ENCODE measurements around the gene LAPTM4A.

Gene LAPTM4A

GRCh38 chr2:20015482-20016083 is 35.8 kb downstream of the LAPTM4A start:
- peak; percentile 40 for DNase-seq

DNA sequence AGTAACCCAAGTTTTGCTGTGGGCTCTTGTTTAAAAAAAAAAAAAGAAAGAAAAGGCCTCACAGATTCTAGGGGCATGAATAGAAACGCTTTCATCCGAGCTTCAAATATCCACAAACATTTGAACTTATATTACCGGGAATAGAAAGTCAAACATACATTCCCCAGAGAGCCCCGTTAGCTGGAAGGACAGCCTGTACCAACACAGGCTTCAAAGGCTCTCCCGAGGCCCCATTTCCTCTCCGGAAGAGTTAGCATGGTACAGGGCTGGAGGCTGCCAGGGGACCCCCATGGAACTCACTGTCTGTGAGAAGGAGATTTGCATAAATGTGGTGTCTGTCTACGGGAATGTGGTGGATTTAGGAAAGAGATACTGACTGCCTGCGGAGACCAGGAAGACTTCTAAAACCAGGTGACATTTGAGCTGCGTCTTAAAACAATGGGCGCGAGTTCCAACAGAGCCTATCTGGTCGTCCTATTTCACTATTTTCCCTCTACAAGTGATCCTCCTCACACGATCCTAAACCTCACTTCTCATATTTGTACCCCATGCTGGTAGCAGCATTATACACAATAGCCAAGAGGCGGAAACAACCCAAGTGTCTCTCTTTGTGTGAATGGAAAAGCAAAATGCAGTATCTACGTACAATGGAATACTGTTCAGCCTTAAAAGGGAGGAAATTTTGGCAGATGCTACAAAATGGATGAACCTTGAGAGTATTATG is 38.1 kb downstream of the LAPTM4A start:
- no peak for DNase-seq

- peak; percentile 7 for DNase-seq
Measured at GRCh38 chr2:20012282-20013125, 38.9 kb downstream of the LAPTM4A start, which contains the start of gene MATN3. TSS of gene MATN3 (minus strand) at chr2:20012668. CDS start at chr2:20012631, 37 bp downstream.

DNA sequence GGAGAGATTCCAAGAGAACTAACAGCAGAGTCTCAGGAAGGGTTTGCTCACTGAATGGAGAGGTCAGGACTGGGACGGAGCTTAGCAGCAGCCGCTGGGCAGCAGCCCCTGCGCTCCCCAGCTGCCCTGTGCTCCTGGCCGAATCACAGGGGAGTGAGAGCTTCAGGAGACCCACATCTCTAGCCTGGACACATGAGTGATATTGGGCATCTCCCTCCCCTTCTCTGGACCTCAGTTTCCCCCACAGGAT is 39.5 kb downstream of the LAPTM4A start:
- DNase-seq: no peak

DNA sequence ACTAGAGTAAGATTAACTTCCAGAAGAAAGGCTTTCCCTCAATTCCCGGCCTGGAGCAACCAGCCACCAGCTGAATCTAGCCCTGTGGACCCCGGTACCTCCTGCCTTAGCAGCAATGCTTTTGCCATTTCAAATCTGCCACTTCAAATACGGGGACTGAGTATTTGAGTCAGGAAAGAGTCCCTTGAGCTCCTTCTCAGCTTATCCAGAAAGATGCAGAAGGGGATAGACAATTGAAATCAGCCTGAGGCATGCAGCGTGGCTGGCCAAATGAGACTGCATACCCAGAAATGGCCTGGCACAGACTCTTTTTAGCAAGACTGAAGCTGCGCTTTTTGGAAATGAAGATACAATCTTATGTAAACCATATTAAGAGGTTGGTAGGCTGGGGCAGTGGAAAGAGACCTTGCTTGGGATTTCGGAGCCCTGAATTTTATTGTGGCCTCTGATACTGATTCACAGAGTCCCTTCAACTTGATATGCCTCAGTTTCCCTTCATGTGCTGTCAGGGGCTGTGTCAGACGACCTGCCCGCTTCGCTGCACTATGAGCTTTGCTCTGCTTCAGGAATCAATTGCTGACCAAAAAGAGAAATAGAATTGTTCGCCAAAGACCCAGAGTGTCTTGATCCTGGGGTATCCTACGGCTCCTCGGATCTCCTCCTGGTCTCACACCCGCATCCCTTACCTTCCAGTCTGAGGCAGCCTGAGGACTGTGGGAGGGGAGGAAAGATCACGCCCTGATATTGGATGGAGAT is 40.0 kb downstream of the LAPTM4A start:
- DNase-seq: no peak

- no peak for DNase-seq
Measured at GRCh38 chr2:20008703-20009102, 42.7 kb downstream of the LAPTM4A start.

DNA sequence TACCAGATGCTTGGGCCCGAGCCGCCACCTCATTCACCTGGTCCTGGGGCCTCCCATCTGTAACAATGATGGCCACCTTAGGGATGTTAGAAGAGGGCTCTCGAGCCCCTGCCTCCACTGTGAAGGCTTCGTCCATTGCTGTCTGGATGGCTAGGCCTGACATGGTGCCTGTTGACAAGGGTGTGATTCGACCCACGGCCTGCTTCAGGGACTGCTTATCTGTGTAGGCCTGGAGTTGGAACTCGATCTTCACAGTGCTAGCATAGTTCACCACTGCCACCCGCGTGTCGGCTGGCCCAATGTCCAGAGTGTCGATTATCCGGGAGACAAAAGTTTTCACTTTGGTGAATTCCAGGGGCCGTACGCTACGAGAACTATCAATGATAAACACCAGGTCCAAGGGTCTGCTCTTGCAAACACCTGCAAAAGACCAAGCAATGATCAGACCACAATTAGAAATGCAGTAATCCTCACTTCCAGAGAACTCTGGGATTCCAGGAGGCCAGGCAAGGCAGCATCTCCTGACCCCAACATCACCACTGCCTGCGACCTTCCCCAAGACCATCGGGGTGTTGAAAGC is 45.4 kb downstream of the LAPTM4A start:
- no peak for DNase-seq

GRCh38 chr2:20005067-20005627 is 46.3 kb downstream of the LAPTM4A start:
- DNase-seq: no peak

DNA sequence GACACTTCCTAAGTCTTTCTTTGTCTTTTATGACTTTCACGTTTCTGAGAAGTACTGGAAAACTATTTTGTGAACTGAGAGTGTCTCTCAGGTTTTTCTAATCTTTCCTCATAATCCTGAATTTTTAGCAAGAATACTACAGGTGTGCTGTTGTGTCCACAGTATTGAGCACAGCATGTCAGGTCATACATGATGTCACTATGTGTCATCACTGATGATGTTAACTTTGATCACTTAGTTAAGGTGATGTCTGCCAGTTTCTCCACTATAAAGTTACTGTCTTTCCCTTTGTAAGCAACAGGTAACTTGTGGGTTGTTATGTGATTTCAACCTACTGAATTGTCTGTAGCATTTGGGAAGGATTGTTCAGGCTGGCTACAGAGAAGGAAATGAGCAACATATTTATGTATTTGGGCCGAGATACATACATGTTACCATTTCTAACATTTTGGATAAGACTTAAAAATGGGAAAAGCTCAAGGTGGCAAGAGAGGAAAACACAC is 50.0 kb downstream of the LAPTM4A start:
- DNase-seq: no peak

DNA sequence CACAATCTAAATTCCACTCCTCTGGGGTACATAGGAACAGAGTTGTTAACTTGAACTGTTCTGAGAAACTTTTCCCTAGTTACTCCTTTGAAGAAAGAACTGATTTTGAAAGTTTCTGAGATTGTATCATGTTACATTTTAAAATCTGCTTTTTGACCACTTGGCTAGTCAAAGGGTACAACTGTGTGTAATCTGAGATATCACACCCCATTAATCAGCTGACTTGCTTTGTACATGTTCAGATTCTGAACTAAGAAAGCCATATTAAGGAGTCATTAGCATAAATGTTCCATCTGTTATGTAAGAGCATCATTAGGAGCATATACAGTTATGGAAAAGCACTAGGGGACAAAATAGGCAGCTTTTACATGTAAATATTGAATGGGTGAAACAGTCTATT is 57.7 kb downstream of the LAPTM4A start:
- no peak for DNase-seq

DNA sequence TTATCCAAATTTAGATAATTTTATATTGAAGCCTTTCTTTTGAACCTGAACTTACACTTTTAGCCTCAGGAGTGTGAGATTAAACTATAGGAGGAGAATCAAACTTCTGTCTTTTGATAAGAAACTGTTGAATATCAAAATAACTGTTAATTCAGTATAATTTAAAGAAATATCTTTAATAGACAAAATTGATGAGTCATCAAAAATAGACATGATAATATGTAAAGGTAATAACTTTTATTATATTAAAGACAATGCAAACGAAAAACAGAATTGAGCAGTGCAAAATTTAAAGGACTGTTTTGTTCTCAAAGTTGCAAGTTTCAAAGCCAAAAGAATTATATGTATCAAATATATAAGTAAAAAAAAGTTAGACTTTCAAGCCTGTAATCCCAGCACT is 59.5 kb downstream of the LAPTM4A start:
- DNase-seq: no peak

- no peak for DNase-seq
Measured at GRCh38 chr2:19990416-19990728, 61.1 kb downstream of the LAPTM4A start.

GRCh38 chr2:19989667-19990415 is 61.6 kb downstream of the LAPTM4A start, which contains the start of gene WDR35:
TSS of gene WDR35 (minus strand) at chr2:19990105. CDS start at chr2:19990015, 90 bp downstream.
- DNase-seq: peak; percentile 92

DNA sequence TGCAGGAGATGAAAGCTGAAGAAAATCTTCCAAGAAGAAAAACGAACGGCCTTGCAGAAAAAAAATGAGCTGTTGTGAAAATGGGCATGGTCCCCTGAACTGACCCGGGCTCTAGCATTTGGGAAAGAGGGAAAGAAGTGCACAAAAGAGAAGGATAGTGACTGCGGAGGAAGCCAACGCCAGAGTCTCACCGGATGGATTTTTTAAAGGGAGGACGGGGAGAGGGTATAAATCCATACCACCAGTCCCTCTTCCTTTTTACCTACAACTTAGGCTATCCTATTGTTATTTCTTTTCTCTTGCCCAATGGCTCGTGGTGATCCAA is 62.1 kb downstream of the LAPTM4A start:
- DNase-seq: no peak

- DNase-seq: no peak
Measured at GRCh38 chr2:19988600-19988999, 62.8 kb downstream of the LAPTM4A start.

GRCh38 chr2:19987936-19988335 is 63.5 kb downstream of the LAPTM4A start:
- no peak for DNase-seq

All from NCI-H510A treated with DMSO at 0.1 percent for 48 hours (cell line).